GM04504 (cell line): ENCODE measurements around the gene ZCWPW1.
A peak's percentile ranks its signal among the peaks of the same experiment; 100 is the strongest.
"Not testable (repeated sequence)": the region's sequence is repeated elsewhere in the genome, so short reads cannot be mapped to it uniquely, and the experiment has no call there.

Source experiments
- DNase-seq: peaks from one replicate; pipeline ENCODE4 v3.0.0-alpha.2; 2012; ENCODE audit warnings: low read depth

Gene ZCWPW1

GRCh38 chr7:100456562-100456961 lies 28.1 kb upstream of the ZCWPW1 start:
- DNase-seq = no peak

GRCh38 chr7:100455206-100455605 lies 26.7 kb upstream of the ZCWPW1 start:
- no peak for DNase-seq

- DNase-seq = not testable (repeated sequence)
Observed at GRCh38 chr7:100453854-100454253, 25.4 kb upstream of the ZCWPW1 start.

GRCh38 chr7:100452513-100452912 lies 24.0 kb upstream of the ZCWPW1 start:
- no peak for DNase-seq

GRCh38 chr7:100449190-100449795 lies 20.8 kb upstream of the ZCWPW1 start:
- DNase-seq = no peak

- DNase-seq = not testable (repeated sequence)
Observed at GRCh38 chr7:100447363-100447762, 18.9 kb upstream of the ZCWPW1 start.

GRCh38 chr7:100446040-100446439 lies 17.5 kb upstream of the ZCWPW1 start:
- no peak for DNase-seq

- DNase-seq = peak; percentile 50
Observed at GRCh38 chr7:100444311-100445278, 16.1 kb upstream of the ZCWPW1 start.

- DNase-seq = no peak
Observed at GRCh38 chr7:100443096-100443840, 14.8 kb upstream of the ZCWPW1 start.

GRCh38 chr7:100441641-100442535 lies 13.4 kb upstream of the ZCWPW1 start:
- no peak for DNase-seq

- not testable (repeated sequence) for DNase-seq
Observed at GRCh38 chr7:100439244-100439643, 10.7 kb upstream of the ZCWPW1 start.

GRCh38 chr7:100438731-100439130 lies 10.2 kb upstream of the ZCWPW1 start:
- not testable (repeated sequence) for DNase-seq

GRCh38 chr7:100438172-100438571 lies 9.7 kb upstream of the ZCWPW1 start:
- DNase-seq = no peak

- no peak for DNase-seq
Observed at GRCh38 chr7:100437150-100438100, 8.9 kb upstream of the ZCWPW1 start.

- no peak for DNase-seq
Observed at GRCh38 chr7:100435401-100436304, 7.2 kb upstream of the ZCWPW1 start.

- no peak for DNase-seq
Observed at GRCh38 chr7:100434297-100435144, 6.0 kb upstream of the ZCWPW1 start.

- DNase-seq = no peak
Observed at GRCh38 chr7:100433592-100434296, 5.2 kb upstream of the ZCWPW1 start.

GRCh38 chr7:100433276-100433591 lies 4.7 kb upstream of the ZCWPW1 start:
- DNase-seq = no peak
